IgD-negative memory B cell (primary cell): ENCODE measurements around the gene IL1F10. TPM values are rescaled to one million over a fixed set of nuclear protein-coding genes. Genes with fewer than 3 reads are reported as not detected.
"Not testable (repeated sequence)": the region's sequence is repeated elsewhere in the genome, so short reads cannot be mapped to it uniquely, and the experiment has no call there.

Experiments
- H3K27ac Mint-ChIP-seq, 3 donors: one replicate each; pipeline ENCODE4 v1.8.0; 2020 to 2022; ENCODE audit warnings: mild to moderate bottlenecking in 3 of 3, mixed read lengths in 3 of 3, moderate library complexity in 1 of 3
- H3K27me3 Mint-ChIP-seq: one replicate; pipeline ENCODE4 v1.8.0; 2021; ENCODE audit warnings: mixed read lengths
- H3K36me3 Mint-ChIP-seq: one replicate; pipeline ENCODE4 v1.8.0; 2020; ENCODE audit warnings: mild to moderate bottlenecking, mixed read lengths
- H3K4me1 Mint-ChIP-seq, 3 donors: one replicate each; pipeline ENCODE4 v1.8.0; 2020 to 2022; ENCODE audit warnings: mixed read lengths in 3 of 3, mild to moderate bottlenecking in 1 of 3
- H3K4me3 Mint-ChIP-seq, 4 donors: one replicate each; pipeline ENCODE4 v1.8.0; 2020 to 2022; ENCODE audit warnings: mild to moderate bottlenecking in 4 of 4, mixed read lengths in 4 of 4, moderate library complexity in 3 of 4
- H3K9me3 Mint-ChIP-seq, 3 donors: one replicate each; pipeline ENCODE4 v1.8.0; 2020 to 2021; ENCODE audit warnings: mixed read lengths in 3 of 3, mild to moderate bottlenecking in 1 of 3
- polyA plus RNA-seq: library from polyadenylated mRNA; unstranded; fragments of 300-500 nt; fragmentation: Illumina TruSeq; gene quantifications from one replicate; pipeline ENCODE4 v1.2.3, GENCODE V29; 2021

IL1F10 gene
- polyA plus RNA-seq, 1 donor from 2014 or later: not detected

- H3K27ac Mint-ChIP-seq: no peak overlapping the region
Measured at GRCh38 chr2:113081488-113082210, 13.9 kb downstream of the IL1F10 start.

DNA sequence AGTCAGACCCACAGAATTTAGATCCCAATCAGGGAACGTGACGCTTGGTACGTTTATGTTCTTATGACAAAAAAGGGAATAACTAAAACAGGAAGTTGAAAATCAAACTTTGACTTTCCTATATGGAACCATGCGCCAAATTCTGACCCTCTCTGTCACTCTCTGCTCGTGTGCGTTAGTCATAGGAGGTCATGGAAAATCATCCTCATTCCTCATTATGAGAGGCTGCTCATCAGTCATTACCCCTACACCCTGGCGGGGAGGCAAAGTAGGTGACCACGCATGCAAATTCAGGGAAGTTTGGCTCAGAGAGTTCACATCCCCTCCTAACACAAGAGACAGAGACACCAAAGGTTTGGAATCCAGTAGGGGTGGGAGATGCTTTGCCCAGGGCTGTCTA, 15.5 kb downstream of the IL1F10 start:
- Mint-ChIP-seq H3K9me3 (no peaks in the 10 kb centered on the region), H3K27ac (no peak overlapping the region), H3K4me3 (no peak overlapping the region), H3K27me3 (peaks cover 9% of the 10 kb centered on the region), H3K4me1 (peaks cover 0 to 2% (median 0%) of the 10 kb centered on the region in 3 donors), H3K36me3 (peaks cover 6% of the 10 kb centered on the region)

More at GRCh38 chr2:113081488-113082210, 13.9 kb downstream of the IL1F10 start:
- peaks cover 3% of the 10 kb centered on the region for H3K36me3 Mint-ChIP-seq
- H3K4me3 Mint-ChIP-seq: no peak overlapping the region
- peaks cover 9% of the 10 kb centered on the region for H3K27me3 Mint-ChIP-seq
- H3K9me3 Mint-ChIP-seq: peaks cover 0 to 2% (median 0%) of the 10 kb centered on the region in 3 donors
- H3K4me1 Mint-ChIP-seq: peaks cover 0 to 2% (median 0%) of the 10 kb centered on the region in 3 donors

- Mint-ChIP-seq H3K27ac (no peak overlapping the region), H3K36me3 (peaks cover 6% of the 10 kb centered on the region), H3K9me3 (no peaks in the 10 kb centered on the region), H3K27me3 (peaks cover 9% of the 10 kb centered on the region), H3K4me3 (no peak overlapping the region), H3K4me1 (peaks cover 0 to 2% (median 0%) of the 10 kb centered on the region in 3 donors)
Measured at GRCh38 chr2:113084249-113085000, 16.7 kb downstream of the IL1F10 start.

GRCh38 chr2:113085542-113085941, 17.8 kb downstream of the IL1F10 start:
- H3K27me3 Mint-ChIP-seq: peaks cover 9% of the 10 kb centered on the region
- no peaks in the 10 kb centered on the region for H3K9me3 Mint-ChIP-seq
- H3K4me1 Mint-ChIP-seq: peaks cover 0 to 2% (median 0%) of the 10 kb centered on the region in 3 donors
- H3K27ac Mint-ChIP-seq: no peak overlapping the region
- no peak overlapping the region for H3K4me3 Mint-ChIP-seq
- peaks cover 6% of the 10 kb centered on the region for H3K36me3 Mint-ChIP-seq

DNA sequence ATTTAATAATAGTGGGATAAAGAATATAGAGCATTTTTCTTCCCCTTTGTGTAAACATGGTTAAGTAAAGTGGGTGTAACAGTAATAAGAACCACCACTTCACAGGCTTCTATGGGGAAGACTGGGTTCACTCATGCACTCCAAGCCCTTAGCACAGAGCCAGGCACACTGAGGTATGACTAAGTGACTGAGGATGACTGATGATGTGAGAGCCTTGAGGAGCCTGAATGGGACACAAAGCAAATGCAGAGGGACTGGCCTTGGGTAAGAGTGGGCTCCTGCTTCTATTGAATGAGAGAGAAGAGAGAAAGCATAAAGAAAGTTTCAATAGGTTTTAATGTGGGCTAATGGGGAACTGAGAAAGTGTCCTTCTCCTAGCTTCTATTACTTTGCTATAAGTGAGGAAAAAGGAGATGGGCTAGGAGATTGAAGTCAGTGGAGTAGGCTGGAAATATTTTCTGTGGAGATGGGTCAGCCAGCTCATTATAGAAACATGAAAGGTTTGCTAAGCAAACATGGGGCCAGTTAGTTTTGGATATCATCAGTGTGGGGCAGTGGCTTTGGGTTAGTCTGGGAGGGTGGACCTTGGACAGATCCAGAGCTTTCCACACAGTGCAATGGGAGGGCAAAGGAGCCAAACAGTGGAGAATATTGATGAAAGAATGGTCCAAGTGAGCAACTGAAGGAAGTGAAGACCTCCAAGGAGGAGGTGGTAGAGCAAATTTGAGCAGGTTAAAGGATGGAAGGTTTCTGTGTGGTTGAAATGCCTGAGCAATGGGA, 20.6 kb downstream of the IL1F10 start:
- Mint-ChIP-seq H3K27ac (no peak overlapping the region), H3K36me3 (peaks cover 6% of the 10 kb centered on the region), H3K27me3 (peaks cover under 1% of the 10 kb centered on the region), H3K4me3 (no peak overlapping the region), H3K4me1 (peaks cover 0 to under 1% (median 0%) of the 10 kb centered on the region in 3 donors), H3K9me3 (no peaks in the 10 kb centered on the region)

- H3K27ac Mint-ChIP-seq: no peak overlapping the region
- H3K4me1 Mint-ChIP-seq: no peaks in the 10 kb centered on the region
- peaks cover 2% of the 10 kb centered on the region for H3K27me3 Mint-ChIP-seq
- H3K4me3 Mint-ChIP-seq: no peak overlapping the region
- H3K36me3 Mint-ChIP-seq: peaks cover 6% of the 10 kb centered on the region
- H3K9me3 Mint-ChIP-seq: peaks cover 0 to 3% (median 0%) of the 10 kb centered on the region in 3 donors
Measured at GRCh38 chr2:113089916-113090315, 22.1 kb downstream of the IL1F10 start.

DNA sequence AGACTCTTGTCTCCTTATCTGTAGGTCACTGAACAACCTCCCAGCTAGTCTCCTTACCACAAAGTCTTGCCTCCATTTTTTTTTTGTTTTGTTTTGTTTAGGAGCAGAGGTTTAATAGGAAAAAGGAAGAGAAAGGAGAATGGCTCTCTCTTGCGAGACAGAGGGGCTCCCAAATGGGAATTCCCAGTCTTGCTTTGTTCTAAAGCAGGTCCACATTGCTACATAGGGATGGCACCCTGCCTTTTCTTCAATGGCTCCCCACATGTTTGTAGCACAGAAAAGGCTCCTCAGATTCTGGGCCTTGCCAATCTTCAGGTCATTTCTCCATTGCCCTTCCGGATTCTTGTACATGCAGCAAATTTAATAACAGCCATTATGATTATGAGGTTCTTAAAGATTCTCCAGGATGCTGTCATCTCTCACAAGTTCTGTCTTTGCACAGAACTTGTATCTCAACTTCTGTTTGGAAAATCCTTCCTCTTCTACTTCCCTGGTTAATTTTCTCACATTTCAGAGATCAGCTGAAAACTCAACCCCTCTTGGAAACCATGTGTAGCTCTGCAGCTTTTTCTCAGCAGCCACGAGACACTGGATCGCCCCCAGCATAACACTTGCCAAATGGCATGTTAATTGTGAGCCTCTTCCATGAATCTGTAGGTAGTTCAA, 23.6 kb downstream of the IL1F10 start:
- Mint-ChIP-seq H3K36me3 (peaks cover 3% of the 10 kb centered on the region), H3K27ac (no peak overlapping the region), H3K4me1 (no peaks in the 10 kb centered on the region), H3K27me3 (peaks cover 2% of the 10 kb centered on the region), H3K4me3 (no peak overlapping the region), H3K9me3 (peaks cover 2 to 9% (median 6%) of the 10 kb centered on the region in 3 donors)

DNA sequence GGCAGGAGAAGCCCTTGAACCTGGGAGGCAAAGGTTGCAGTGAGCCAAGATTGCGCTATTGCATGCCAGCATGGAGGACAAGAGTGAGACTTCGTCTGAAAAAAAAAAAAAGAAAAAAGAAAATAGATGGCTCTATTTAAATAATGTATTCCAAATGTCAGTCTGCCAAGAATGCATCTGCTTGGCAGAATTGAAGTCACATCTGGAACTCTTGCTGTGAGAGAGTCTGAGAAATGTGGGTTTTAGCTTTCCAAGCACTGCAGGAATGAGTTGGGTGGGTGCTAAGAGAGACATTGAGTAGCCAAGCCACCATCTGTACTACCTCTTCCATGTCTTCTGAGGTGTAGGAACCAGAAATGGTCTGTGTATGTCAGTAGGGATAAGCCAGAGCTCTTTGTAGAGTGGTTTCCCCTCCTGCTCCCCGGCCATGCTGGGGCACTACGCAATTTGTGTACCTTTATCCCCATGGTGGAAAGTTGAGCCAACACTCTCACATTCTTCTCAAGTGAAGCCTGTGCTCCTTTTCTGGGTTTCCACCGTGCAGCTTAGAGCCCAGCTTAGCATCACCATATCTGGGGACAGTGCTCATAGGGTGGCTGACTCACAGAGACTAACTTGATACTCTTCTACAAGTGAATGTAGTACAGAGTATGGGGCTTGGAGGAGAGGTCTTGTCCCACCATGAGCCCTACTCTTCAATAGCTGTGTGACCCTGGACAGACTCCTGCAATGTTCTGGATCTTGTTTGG, 25.3 kb downstream of the IL1F10 start:
- Mint-ChIP-seq H3K4me1 (peaks cover 5 to 6% (median 5%) of the 10 kb centered on the region in 3 donors), H3K9me3 (peaks cover 2 to 9% (median 6%) of the 10 kb centered on the region in 3 donors), H3K36me3 (peaks cover 2% of the 10 kb centered on the region), H3K27me3 (peaks cover 4% of the 10 kb centered on the region), H3K4me3 (no peak overlapping the region), H3K27ac (no peak overlapping the region)

DNA sequence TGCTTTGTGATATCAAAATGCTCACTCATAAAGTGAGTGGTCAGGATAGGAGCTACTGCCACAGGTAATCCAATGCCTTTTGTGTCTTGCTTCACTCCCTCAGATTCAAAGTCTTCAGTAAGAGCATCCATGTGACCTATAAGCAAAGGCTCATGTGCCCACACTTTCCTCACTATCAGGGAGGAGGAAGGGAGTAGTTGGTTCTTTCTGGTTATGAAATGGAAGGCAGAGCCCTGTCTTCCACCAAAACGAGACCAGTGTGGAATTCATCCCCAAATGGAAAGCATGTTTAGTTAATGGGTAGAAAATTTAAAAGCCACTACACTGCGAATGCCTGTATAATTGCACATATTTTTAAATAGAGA, 25.8 kb downstream of the IL1F10 start:
- H3K27me3 Mint-ChIP-seq: peaks cover 4% of the 10 kb centered on the region
- peaks cover 2% of the 10 kb centered on the region for H3K36me3 Mint-ChIP-seq
- peaks cover 9 to 10% (median 9%) of the 10 kb centered on the region in 3 donors for H3K4me1 Mint-ChIP-seq
- H3K27ac Mint-ChIP-seq: no peak overlapping the region
- H3K9me3 Mint-ChIP-seq: peaks cover 2 to 9% (median 6%) of the 10 kb centered on the region in 3 donors
- no peak overlapping the region for H3K4me3 Mint-ChIP-seq

GRCh38 chr2:113096306-113096705, 28.5 kb downstream of the IL1F10 start:
- not testable (repeated sequence) for H3K27ac Mint-ChIP-seq, H3K36me3 Mint-ChIP-seq, H3K27me3 Mint-ChIP-seq, H3K9me3 Mint-ChIP-seq
- H3K4me1 Mint-ChIP-seq: peaks cover 9 to 10% (median 9%) of the 10 kb centered on the region in 3 donors
- peak overlapping the region in 1 of 4 donors; percentile 49 for H3K4me3 Mint-ChIP-seq

- H3K27me3 Mint-ChIP-seq, H3K9me3 Mint-ChIP-seq, H3K36me3 Mint-ChIP-seq, H3K27ac Mint-ChIP-seq: not testable (repeated sequence)
- peaks cover 9 to 10% (median 9%) of the 10 kb centered on the region in 3 donors for H3K4me1 Mint-ChIP-seq
- H3K4me3 Mint-ChIP-seq: peak overlapping the region in 1 of 4 donors; percentile 75
Measured at GRCh38 chr2:113096842-113097618, 29.3 kb downstream of the IL1F10 start.

DNA sequence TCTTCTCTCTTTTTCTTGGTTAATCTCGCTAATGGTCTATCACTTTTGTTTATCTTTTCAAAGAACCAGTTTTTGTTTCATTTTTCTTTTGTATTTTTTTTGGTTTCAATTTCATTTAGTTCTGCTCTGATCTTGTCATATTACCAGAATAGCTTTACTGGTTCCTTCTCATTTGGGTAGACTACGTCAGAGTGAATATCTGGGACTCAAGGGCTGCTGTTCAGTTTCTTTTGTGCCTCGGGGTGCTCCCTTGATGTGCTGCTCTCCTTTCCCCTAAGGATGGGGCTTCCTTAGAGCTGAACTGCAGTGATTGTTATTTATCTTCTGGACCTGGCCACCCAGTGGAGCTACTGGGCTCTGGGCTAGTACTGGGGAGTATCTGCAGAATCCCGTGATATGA, 30.3 kb downstream of the IL1F10 start:
- Mint-ChIP-seq H3K36me3 (peaks cover 2% of the 10 kb centered on the region), H3K4me1 (peaks cover 9 to 10% (median 9%) of the 10 kb centered on the region in 3 donors), H3K4me3 (peak overlapping the region; percentile 31 to 80 (median 69)), H3K27ac (peak overlapping the region; percentile 11 to 86 (median 68)), H3K9me3 (peaks cover 2 to 12% (median 9%) of the 10 kb centered on the region in 3 donors), H3K27me3 (peaks cover 4% of the 10 kb centered on the region)

- Mint-ChIP-seq H3K4me3 (peak overlapping the region in 2 of 4 donors; percentile 63 to 80), H3K27me3 (peaks cover 4% of the 10 kb centered on the region), H3K27ac (peak overlapping the region in 2 of 3 donors; percentile 11 to 86), H3K9me3 (peaks cover 2 to 12% (median 12%) of the 10 kb centered on the region in 3 donors), H3K4me1 (peaks cover 9 to 10% (median 9%) of the 10 kb centered on the region in 3 donors), H3K36me3 (peaks cover 2% of the 10 kb centered on the region)
Measured at GRCh38 chr2:113098532-113098931, 30.8 kb downstream of the IL1F10 start.
